ENCODE data around the gene LRMDA.

Gene LRMDA

GRCh38 chr10:75889051-75889450, 457.6 kb downstream of the LRMDA start:
- H3K27ac ChIP-seq = no peak overlapping the region
- TF ChIP-seq CTCF (conservative IDR thresholded peaks at IDR 0.05) = no peak

- no peak for TF ChIP-seq CTCF (conservative IDR thresholded peaks at IDR 0.05)
- no peak overlapping the region for H3K27ac ChIP-seq
Measured at GRCh38 chr10:75894761-75895160, 463.3 kb downstream of the LRMDA start.

- TF ChIP-seq CTCF (conservative IDR thresholded peaks at IDR 0.05) = no peak
- no peak overlapping the region for H3K27ac ChIP-seq
Measured at GRCh38 chr10:75895259-75895658, 463.8 kb downstream of the LRMDA start.

GRCh38 chr10:75899816-75900390, 468.5 kb downstream of the LRMDA start:
- no peak overlapping the region for H3K27ac ChIP-seq
- TF ChIP-seq CTCF (conservative IDR thresholded peaks at IDR 0.05) = no peak

GRCh38 chr10:75902816-75903215, 471.4 kb downstream of the LRMDA start:
- TF ChIP-seq CTCF (conservative IDR thresholded peaks at IDR 0.05) = no peak
- no peak overlapping the region for H3K27ac ChIP-seq

- no peak overlapping the region for H3K27ac ChIP-seq
- TF ChIP-seq CTCF (conservative IDR thresholded peaks at IDR 0.05) = no peak
Measured at GRCh38 chr10:75904499-75905283, 473.3 kb downstream of the LRMDA start.

- no peak for TF ChIP-seq CTCF (conservative IDR thresholded peaks at IDR 0.05)
Measured at GRCh38 chr10:75905490-75905889, 474.1 kb downstream of the LRMDA start.

More at GRCh38 chr10:75905490-75905889, 474.1 kb downstream of the LRMDA start:
- H3K27ac ChIP-seq = no peak overlapping the region

Data from VCaP (cell line).